ENCODE data around the gene FAHD1. TPM values are rescaled to one million over a fixed set of nuclear protein-coding genes. Genes with fewer than 3 reads are reported as not detected.
"Not testable (repeated sequence)": the region's sequence is repeated elsewhere in the genome, so short reads cannot be mapped to it uniquely, and the experiment has no call there.

Gene FAHD1
- total and polyA plus RNA-seq, 4 donors: 17.2 to 32.1 (median 25.6) TPM

GRCh38 chr16:1794908-1795666, 31.9 kb upstream of the FAHD1 start:
- WGBS, 2 donors: 75 to 88% methylated on average over 32 of the region's 32 CpGs
- DNase-seq (no peak), ATAC-seq (ENCODE audit: insufficient read depth, low FRiP score) (no peak)
- Histone ChIP-seq H3K9me3 (ENCODE audit: control insufficient read depth in 4 of 4, insufficient read depth in 3 of 4, low read length in 3 of 4) (peaks cover 0 to 9% (median 1%) of the 10 kb centered on the region in 4 donors), H3K27ac (ENCODE audit: low read depth in 1 of 2, low read length in 1 of 2) (no peak overlapping the region), H3K36me3 (ENCODE audit: control insufficient read depth in 4 of 4, insufficient read depth in 4 of 4, low read length in 4 of 4) (peaks cover 0 to 21% (median 0%) of the 10 kb centered on the region in 4 donors), H3K4me3 (no peak overlapping the region), H3K27me3 (ENCODE audit: control insufficient read depth in 3 of 3, insufficient read depth in 3 of 3, low read length in 2 of 3) (no peaks in the 10 kb centered on the region), H3K4me1 (ENCODE audit: control insufficient read depth in 5 of 5, insufficient read depth in 5 of 5, low read length in 5 of 5) (peaks cover 0 to 12% (median 0%) of the 10 kb centered on the region in 5 donors), H3K9ac (ENCODE audit: insufficient read depth in 1 of 2, low read length in 2 of 2) (no peak overlapping the region)
- TF ChIP-seq CTCF (IDR thresholded peaks at IDR 0.05; ENCODE audit: control extremely low read depth, extremely low read depth): no peak

- WGBS, 2 donors: 70 to 82% methylated on average over 5 of the region's 5 CpGs
- not testable (repeated sequence) for H3K9ac ChIP-seq (ENCODE audit: insufficient read depth in 1 of 2, low read length in 2 of 2); ATAC-seq (ENCODE audit: insufficient read depth, low FRiP score)
Measured at GRCh38 chr16:1799263-1799662, 27.7 kb upstream of the FAHD1 start.

GRCh38 chr16:1800701-1801100, 26.3 kb upstream of the FAHD1 start:
- H3K4me3 ChIP-seq: no peak overlapping the region
- ATAC-seq (ENCODE audit: insufficient read depth, low FRiP score) (no peak), DNase-seq (no peak)
- no peaks in the 10 kb centered on the region for H3K4me1 ChIP-seq (ENCODE audit: control insufficient read depth in 5 of 5, insufficient read depth in 5 of 5, low read length in 5 of 5)
- H3K36me3 ChIP-seq (ENCODE audit: control insufficient read depth in 4 of 4, insufficient read depth in 4 of 4, low read length in 4 of 4): peaks cover 0 to 3% (median 1%) of the 10 kb centered on the region in 4 donors
- H3K27ac ChIP-seq (ENCODE audit: low read depth in 1 of 2, low read length in 1 of 2): no peak overlapping the region
- peaks cover 0 to 6% (median 1%) of the 10 kb centered on the region in 4 donors for H3K9me3 ChIP-seq (ENCODE audit: control insufficient read depth in 4 of 4, insufficient read depth in 3 of 4, low read length in 3 of 4)
- no peak overlapping the region for H3K9ac ChIP-seq (ENCODE audit: insufficient read depth in 1 of 2, low read length in 2 of 2)
- no peaks in the 10 kb centered on the region for H3K27me3 ChIP-seq (ENCODE audit: control insufficient read depth in 3 of 3, insufficient read depth in 3 of 3, low read length in 2 of 3)
- 81 to 85% methylated on average over 10 of the region's 10 CpGs for WGBS, 2 donors
- TF ChIP-seq CTCF (IDR thresholded peaks at IDR 0.05; ENCODE audit: control extremely low read depth, extremely low read depth): no peak

More at GRCh38 chr16:1799263-1799662, 27.7 kb upstream of the FAHD1 start:
- H3K27ac ChIP-seq (ENCODE audit: low read depth in 1 of 2, low read length in 1 of 2); H3K36me3 ChIP-seq (ENCODE audit: control insufficient read depth in 4 of 4, insufficient read depth in 4 of 4, low read length in 4 of 4); H3K4me3 ChIP-seq; H3K27me3 ChIP-seq (ENCODE audit: control insufficient read depth in 3 of 3, insufficient read depth in 3 of 3, low read length in 2 of 3); H3K9me3 ChIP-seq (ENCODE audit: control insufficient read depth in 4 of 4, insufficient read depth in 3 of 4, low read length in 3 of 4); DNase-seq: not testable (repeated sequence)
- peaks cover 0 to 12% (median 0%) of the 10 kb centered on the region in 5 donors for H3K4me1 ChIP-seq (ENCODE audit: control insufficient read depth in 5 of 5, insufficient read depth in 5 of 5, low read length in 5 of 5)

- WGBS, 2 donors: 86 to 88% methylated on average over 10 of the region's 10 CpGs
- Histone ChIP-seq H3K4me1 (ENCODE audit: control insufficient read depth in 5 of 5, insufficient read depth in 5 of 5, low read length in 5 of 5) (peaks cover 0 to 4% (median 0%) of the 10 kb centered on the region in 5 donors), H3K27me3 (ENCODE audit: control insufficient read depth in 3 of 3, insufficient read depth in 3 of 3, low read length in 2 of 3) (no peaks in the 10 kb centered on the region), H3K27ac (ENCODE audit: low read depth in 1 of 2, low read length in 1 of 2) (no peak overlapping the region), H3K9ac (ENCODE audit: insufficient read depth in 1 of 2, low read length in 2 of 2) (no peak overlapping the region), H3K4me3 (no peak overlapping the region), H3K36me3 (ENCODE audit: control insufficient read depth in 4 of 4, insufficient read depth in 4 of 4, low read length in 4 of 4) (peaks cover 0 to 29% (median 6%) of the 10 kb centered on the region in 4 donors), H3K9me3 (ENCODE audit: control insufficient read depth in 4 of 4, insufficient read depth in 3 of 4, low read length in 3 of 4) (no peaks in the 10 kb centered on the region)
- DNase-seq: no peak
- no peak for ATAC-seq (ENCODE audit: insufficient read depth, low FRiP score)
- no peak for TF ChIP-seq CTCF (IDR thresholded peaks at IDR 0.05; ENCODE audit: control extremely low read depth, extremely low read depth)
Measured at GRCh38 chr16:1807626-1808025, 19.4 kb upstream of the FAHD1 start.

All from lung (tissue), 12 donors.